Erythroblast (primary cell): ENCODE measurements around the gene DOK5.

Experiments
- GATA1 ChIP-seq: IDR thresholded peaks from 2 replicates; pipeline ENCODE4 v1.6.1; 2011; ENCODE audit warnings: low read depth, mild to moderate bottlenecking, control low read depth, low read length, moderate library complexity
- POLR2A ChIP-seq: IDR thresholded peaks from 2 replicates; pipeline ENCODE4 v1.6.1; 2011; ENCODE audit warnings: mild to moderate bottlenecking, low read length

- TF ChIP-seq POLR2A (no peak), GATA1 (no peak)
Measured at GRCh38 chr20:54625497-54625896, 150.1 kb downstream of the DOK5 start.
